ENCODE data around the gene HEXIM2.

GRCh38 chr17:45115871-45116270 lies 45.8 kb upstream of the HEXIM2 start:
- no peak for TF ChIP-seq CTCF (IDR thresholded peaks at IDR 0.05)
- no peak for TF ChIP-seq POLR2A (IDR thresholded peaks at IDR 0.05)
- no peak for TF ChIP-seq POLR2AphosphoS5 (IDR thresholded peaks at IDR 0.05)

Data from stomach (tissue), 4 donors.